ENCODE results near the gene SMC5. TPM values are rescaled to one million over a fixed set of nuclear protein-coding genes. Genes with fewer than 3 reads are reported as not detected.
"Not testable (repeated sequence)": the region's sequence is repeated elsewhere in the genome, so short reads cannot be mapped to it uniquely, and the experiment has no call there.

Gene SMC5
- total and polyA plus RNA-seq, 2 of the 13 experiments (the other 11 are each of a cell fraction or from before 2014, with no cell fraction given), result 7.2 to 26.7 TPM

DNA sequence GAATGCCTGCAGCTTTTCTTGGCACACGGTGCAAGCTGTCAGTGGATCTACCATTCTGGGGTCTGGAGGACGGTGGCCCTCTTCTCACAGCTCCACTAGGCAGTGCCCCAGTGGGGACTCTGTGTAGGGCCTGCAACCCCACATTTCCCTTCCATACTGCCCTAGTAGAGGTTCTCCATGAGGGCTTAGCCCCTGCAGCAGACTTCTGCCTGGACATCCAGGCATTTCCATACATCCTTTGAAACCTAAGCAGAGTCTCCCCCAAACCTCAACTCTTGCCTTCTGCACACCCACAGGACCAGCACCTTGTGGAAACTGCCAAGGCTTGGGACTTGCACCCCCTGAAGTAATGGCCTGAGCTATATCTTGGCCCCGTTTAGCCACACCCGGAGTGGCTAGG is 69.8 kb downstream of the SMC5 start:
- not testable (repeated sequence) for BruUV-seq (replicated peaks)

DNA sequence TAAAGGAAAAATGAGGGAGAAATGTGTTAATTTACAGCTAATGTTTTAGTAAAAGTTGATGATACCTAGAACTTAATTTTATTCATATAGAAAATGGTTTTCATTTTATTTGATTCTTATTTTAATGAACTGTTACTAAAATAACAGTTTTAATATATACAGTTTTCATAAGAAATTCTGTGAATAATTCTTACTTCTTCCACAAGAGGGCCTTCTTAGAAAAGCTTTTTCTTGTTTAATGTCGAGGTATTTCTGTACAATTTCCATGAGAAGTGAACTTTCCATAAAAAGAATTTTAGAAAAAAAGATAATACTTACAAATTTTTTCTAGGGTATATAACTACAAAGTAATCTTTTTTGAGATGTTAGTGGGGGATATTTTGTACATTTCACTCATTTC is 81.8 kb downstream of the SMC5 start:
- no peaks in the 10 kb centered on the region for H4K20me1 ChIP-seq (ENCODE audit: insufficient read depth, low read length)
- H3K4me3 ChIP-seq (replicated peaks in 1 of 3; ENCODE audit: insufficient read depth in 1 of 3, low read depth in 2 of 3, low read length in 3 of 3), result no peak overlapping the region
- BruUV-seq (replicated peaks), result no TSS peak
- no peak overlapping the region for H3K9ac ChIP-seq (ENCODE audit: insufficient read depth, low read depth, low read length)
- no peak overlapping the region for H3K4me2 ChIP-seq (ENCODE audit: low read depth, low read length)
- peak; percentile 3 for DNase-seq (ENCODE audit: low spot score)
- H3K79me2 ChIP-seq (ENCODE audit: insufficient read depth, low read length), result no peaks in the 10 kb centered on the region
- H3K9me3 ChIP-seq (ENCODE audit: low read length), result no peaks in the 10 kb centered on the region
- no peak overlapping the region for H2AFZ ChIP-seq (ENCODE audit: low read length)
- no peaks in the 10 kb centered on the region for H3K27me3 ChIP-seq (ENCODE audit: control insufficient read depth in 1 of 2, insufficient read depth in 2 of 2, low read length in 2 of 2)
- WGBS (ENCODE audit: low lambda C conversion rate), result 40% methylated on average over 1 of the region's 1 CpG
- CTCF ChIA-PET (ENCODE audit: low intra/inter-chr PET ratio, low total read pairs), result interaction anchor here (1.1 to 2.3 kb wide), 4 partner anchors 51 to 262 kb away, joined by 3 to 29 read pairs (median 8); no protein-coding TSS in a partner anchor
- peaks cover 0 to 10% of the 10 kb centered on the region in 2 experiments; a peak in 1 of 5 replicates for H3K36me3 ChIP-seq (replicated peaks in 1 of 2; ENCODE audit: control insufficient read depth in 1 of 2, insufficient read depth in 2 of 2, low read length in 2 of 2)
- POLR2A ChIA-PET, result interaction anchor here (1.0 kb wide), 1 partner anchor 144 kb away, joined by 3 read pairs; no protein-coding TSS in a partner anchor
- in situ Hi-C loops (cut with HindIII; ENCODE audit: extremely low pct_ligation_motif_present, low pct_unique_long_range_greater_than_20kb), result no loop called here
- no peak overlapping the region for H3K27ac ChIP-seq (ENCODE audit: extremely low read length, insufficient read depth, low read length)
- ATAC-seq, result no peak
- FAIRE-seq, result no peak
- intact Hi-C loops (cut with micrococcal nuclease; ENCODE audit: unreplicated experiment), result loop anchor here (1.0 kb wide), 2 partner anchors 144 to 262 kb away; no protein-coding TSS in a partner anchor
- H3K4me1 ChIP-seq (ENCODE audit: insufficient read depth, low read length), result no peaks in the 10 kb centered on the region
- TF ChIP-seq SMC3 (IDR thresholded peaks at IDR 0.05; ENCODE audit: low read length) (peak; percentile 54), MTF1 (CRISPR knock-in tag; IDR thresholded peaks at IDR 0.05) (no peak), STAG1 (CRISPR knock-in tag; IDR thresholded peaks at IDR 0.05) (peak; percentile 50), POLR2G (IDR thresholded peaks at IDR 0.05; ENCODE audit: low read depth, low read length) (no peak)
- TF ChIP-seq, protein P1, sequence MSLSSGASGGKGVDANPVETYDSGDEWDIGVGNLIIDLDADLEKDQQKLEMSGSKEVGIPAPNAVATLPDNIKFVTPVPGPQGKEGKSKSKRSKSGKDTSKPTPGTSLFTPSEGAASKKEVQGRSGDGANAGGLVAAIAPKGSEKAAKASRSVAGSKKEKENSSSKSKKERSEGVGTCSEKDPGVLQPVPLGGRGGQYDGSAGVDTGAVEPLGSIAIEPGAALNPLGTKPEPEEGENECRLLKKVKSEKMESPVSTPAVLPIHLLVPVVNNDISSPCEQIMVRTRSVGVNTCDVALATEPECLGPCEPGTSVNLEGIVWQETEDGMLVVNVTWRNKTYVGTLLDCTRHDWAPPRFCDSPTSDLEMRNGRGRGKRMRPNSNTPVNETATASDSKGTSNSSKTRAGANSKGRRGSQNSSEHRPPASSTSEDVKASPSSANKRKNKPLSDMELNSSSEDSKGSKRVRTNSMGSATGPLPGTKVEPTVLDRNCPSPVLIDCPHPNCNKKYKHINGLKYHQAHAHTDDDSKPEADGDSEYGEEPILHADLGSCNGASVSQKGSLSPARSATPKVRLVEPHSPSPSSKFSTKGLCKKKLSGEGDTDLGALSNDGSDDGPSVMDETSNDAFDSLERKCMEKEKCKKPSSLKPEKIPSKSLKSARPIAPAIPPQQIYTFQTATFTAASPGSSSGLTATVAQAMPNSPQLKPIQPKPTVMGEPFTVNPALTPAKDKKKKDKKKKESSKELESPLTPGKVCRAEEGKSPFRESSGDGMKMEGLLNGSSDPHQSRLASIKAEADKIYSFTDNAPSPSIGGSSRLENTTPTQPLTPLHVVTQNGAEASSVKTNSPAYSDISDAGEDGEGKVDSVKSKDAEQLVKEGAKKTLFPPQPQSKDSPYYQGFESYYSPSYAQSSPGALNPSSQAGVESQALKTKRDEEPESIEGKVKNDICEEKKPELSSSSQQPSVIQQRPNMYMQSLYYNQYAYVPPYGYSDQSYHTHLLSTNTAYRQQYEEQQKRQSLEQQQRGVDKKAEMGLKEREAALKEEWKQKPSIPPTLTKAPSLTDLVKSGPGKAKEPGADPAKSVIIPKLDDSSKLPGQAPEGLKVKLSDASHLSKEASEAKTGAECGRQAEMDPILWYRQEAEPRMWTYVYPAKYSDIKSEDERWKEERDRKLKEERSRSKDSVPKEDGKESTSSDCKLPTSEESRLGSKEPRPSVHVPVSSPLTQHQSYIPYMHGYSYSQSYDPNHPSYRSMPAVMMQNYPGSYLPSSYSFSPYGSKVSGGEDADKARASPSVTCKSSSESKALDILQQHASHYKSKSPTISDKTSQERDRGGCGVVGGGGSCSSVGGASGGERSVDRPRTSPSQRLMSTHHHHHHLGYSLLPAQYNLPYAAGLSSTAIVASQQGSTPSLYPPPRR (CRISPR knock-in tag; IDR thresholded peaks at IDR 0.05; ENCODE audit: borderline replicate concordance), result no peak
- TF ChIP-seq, protein P2, sequence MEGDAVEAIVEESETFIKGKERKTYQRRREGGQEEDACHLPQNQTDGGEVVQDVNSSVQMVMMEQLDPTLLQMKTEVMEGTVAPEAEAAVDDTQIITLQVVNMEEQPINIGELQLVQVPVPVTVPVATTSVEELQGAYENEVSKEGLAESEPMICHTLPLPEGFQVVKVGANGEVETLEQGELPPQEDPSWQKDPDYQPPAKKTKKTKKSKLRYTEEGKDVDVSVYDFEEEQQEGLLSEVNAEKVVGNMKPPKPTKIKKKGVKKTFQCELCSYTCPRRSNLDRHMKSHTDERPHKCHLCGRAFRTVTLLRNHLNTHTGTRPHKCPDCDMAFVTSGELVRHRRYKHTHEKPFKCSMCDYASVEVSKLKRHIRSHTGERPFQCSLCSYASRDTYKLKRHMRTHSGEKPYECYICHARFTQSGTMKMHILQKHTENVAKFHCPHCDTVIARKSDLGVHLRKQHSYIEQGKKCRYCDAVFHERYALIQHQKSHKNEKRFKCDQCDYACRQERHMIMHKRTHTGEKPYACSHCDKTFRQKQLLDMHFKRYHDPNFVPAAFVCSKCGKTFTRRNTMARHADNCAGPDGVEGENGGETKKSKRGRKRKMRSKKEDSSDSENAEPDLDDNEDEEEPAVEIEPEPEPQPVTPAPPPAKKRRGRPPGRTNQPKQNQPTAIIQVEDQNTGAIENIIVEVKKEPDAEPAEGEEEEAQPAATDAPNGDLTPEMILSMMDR (CRISPR knock-in tag; IDR thresholded peaks at IDR 0.05), result 0 out of 2 replicates have a peak, but pooled peaks have one; percentile 14

More for the DNA sequence above, 69.8 kb downstream of the SMC5 start:
- in situ Hi-C loops (cut with HindIII; ENCODE audit: extremely low pct_ligation_motif_present, low pct_unique_long_range_greater_than_20kb); POLR2A ChIA-PET; H3K4me2 ChIP-seq (ENCODE audit: low read depth, low read length); H3K4me1 ChIP-seq (ENCODE audit: insufficient read depth, low read length); ATAC-seq; CTCF ChIA-PET (ENCODE audit: low intra/inter-chr PET ratio, low total read pairs); H3K4me3 ChIP-seq (replicated peaks in 1 of 3; ENCODE audit: insufficient read depth in 1 of 3, low read depth in 2 of 3, low read length in 3 of 3); H3K27me3 ChIP-seq (ENCODE audit: control insufficient read depth in 1 of 2, insufficient read depth in 2 of 2, low read length in 2 of 2); FAIRE-seq; intact Hi-C loops (cut with micrococcal nuclease; ENCODE audit: unreplicated experiment); H4K20me1 ChIP-seq (ENCODE audit: insufficient read depth, low read length); H3K9ac ChIP-seq (ENCODE audit: insufficient read depth, low read depth, low read length); H3K79me2 ChIP-seq (ENCODE audit: insufficient read depth, low read length); H3K27ac ChIP-seq (ENCODE audit: extremely low read length, insufficient read depth, low read length); H2AFZ ChIP-seq (ENCODE audit: low read length); DNase-seq (ENCODE audit: low spot score): not testable (repeated sequence)
- WGBS (ENCODE audit: low lambda C conversion rate), result 100% methylated on average over 3 of the region's 4 CpGs
- Histone ChIP-seq H3K36me3 (replicated peaks in 1 of 2; ENCODE audit: control insufficient read depth in 1 of 2, insufficient read depth in 2 of 2, low read length in 2 of 2) (peaks cover 6 to 49% of the 10 kb centered on the region in 2 experiments; a peak in 4 of 5 replicates), H3K9me3 (ENCODE audit: low read length) (peaks cover 10% of the 10 kb centered on the region; the same call in 1 of the 2 replicates)

All from HepG2 (cell line).